Epithelial cell of esophagus (primary cell): ENCODE data around the gene FSD1.
A peak's percentile ranks its signal among the peaks of the same experiment; 100 is the strongest.
"Not testable (repeated sequence)": the region's sequence is repeated elsewhere in the genome, so short reads cannot be mapped to it uniquely, and the experiment has no call there.

Experiments used
- DNase-seq: peaks from one replicate; pipeline ENCODE4 v3.0.0; 2010; ENCODE audit warnings: low read depth
- H3K4me3 ChIP-seq: 2 replicates; pipeline ENCODE4 v1.5.1; 2011; ENCODE audit warnings: mild to moderate bottlenecking, low read length, control low read depth
- CTCF ChIP-seq: IDR thresholded peaks from 2 replicates; pipeline ENCODE4 v1.5.1; 2011; ENCODE audit warnings: low read depth, mild to moderate bottlenecking, low read length, control low read depth, inconsistent platforms; ENCODE audit not compliant: insufficient read depth; ENCODE audit errors: missing control alignments

FSD1 gene

DNA sequence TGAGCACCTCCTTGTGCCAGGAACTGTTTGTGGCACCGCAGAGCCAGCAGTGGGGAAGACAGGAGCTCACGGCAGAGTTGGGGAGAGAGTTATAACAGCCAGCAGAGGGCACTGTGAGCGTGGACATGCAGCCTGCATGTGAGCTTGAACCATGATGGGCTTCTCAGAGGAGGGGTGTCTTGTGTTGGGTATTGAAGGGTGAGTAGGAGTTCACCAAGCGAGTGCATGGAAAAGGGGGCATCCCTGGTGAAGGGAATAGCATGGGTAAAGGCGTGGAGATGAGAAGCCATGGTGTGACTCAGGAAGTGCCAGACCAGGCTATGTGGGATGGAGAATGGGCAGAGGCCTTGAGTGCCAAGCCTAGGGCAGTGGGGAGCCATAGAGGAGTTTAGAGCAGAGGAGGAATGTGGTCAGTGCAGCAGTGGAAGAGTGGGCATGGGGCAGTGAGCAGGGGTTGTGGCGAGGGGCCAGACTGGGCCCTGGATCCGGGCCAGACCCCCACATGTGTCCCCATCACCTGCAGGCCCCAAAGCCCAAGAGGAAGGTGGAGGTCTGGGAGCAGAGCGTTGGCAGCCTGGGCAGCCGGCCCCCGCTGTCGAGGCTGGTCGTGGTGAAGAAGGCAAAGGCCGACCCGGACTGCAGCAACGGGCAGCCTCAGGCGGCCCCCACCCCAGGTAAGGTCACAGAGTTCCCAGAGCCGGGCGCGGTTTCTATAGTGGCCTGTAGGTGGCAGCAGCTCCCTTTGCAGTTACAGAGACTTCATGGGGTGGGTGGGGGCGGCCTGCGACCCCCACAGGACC lies 37.1 kb upstream of the FSD1 start:
- peak; percentile 66 for DNase-seq
- H3K4me3 ChIP-seq: no peak overlapping the region
- peak; percentile 74 for TF ChIP-seq CTCF

GRCh38 chr19:4267901-4268815 lies 36.2 kb upstream of the FSD1 start:
- no peak overlapping the region for H3K4me3 ChIP-seq
- no peak for TF ChIP-seq CTCF
- no peak for DNase-seq

GRCh38 chr19:4268816-4269430 lies 35.5 kb upstream of the FSD1 start:
- TF ChIP-seq CTCF: no peak
- no peak for DNase-seq
- H3K4me3 ChIP-seq: no peak overlapping the region

DNA sequence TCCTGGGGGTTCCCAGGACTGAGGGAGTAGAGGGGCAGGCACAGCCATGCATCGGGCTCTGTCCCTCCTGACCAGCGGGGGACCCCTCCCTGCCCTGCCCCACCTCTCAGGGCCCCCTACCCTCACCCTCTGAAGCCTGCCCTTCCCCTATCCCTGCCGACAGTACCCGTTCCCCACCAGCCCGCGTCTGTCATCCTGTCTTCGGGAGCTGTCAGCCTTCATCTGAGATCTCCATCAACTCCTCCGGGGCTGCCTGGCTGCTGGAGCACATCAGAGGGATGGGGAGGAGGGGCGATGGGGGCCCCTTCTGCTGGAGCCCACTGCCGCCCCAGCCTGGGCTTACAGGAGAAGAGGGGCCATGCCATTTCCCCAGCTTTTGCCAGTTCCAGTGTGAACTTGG lies 31.5 kb upstream of the FSD1 start:
- DNase-seq: no peak
- no peak overlapping the region for H3K4me3 ChIP-seq
- TF ChIP-seq CTCF: no peak

DNA sequence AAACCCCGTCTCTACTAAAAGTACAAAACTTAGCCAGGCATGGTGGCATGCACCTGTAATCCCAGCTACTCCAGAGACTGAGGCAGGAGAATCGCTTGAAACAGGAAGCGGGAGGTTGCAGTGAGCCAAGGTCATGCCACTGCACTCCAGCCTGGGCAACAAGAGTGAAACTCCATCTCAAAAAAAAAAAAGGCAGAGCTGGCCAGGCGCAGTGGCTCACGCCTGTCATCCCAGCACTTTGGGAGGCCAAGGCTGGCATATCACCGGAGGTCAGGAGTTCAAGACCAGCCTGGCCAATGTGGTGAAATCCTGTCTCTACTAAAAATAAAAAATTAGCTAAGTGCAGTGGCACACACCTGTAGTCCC lies 30.1 kb upstream of the FSD1 start:
- H3K4me3 ChIP-seq, DNase-seq: not testable (repeated sequence)

DNA sequence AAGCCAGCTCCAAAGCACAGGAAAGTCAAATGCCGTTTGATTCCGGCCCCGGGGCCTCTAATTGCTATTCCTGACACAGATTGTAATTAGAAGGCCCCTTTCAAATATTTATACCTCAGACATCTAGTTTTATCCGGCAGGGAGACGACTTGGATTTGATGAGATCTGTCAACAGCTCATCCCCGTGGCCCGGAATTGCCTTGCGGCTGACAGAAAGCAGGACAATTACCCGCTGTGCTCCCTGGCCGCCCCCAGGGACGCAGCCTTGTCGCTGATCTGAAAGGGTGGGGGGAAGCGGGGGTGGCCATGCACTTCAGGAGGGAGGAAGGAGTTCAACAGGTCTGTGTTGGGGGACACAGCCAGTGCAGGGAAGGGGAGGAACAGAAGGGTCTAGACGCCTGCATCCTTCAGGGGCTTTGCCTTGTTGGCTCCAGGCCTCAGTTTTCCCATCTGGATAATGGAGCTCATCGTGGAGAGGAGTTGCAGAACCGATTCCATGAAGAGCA lies 27.2 kb upstream of the FSD1 start:
- H3K4me3 ChIP-seq: no peak overlapping the region
- TF ChIP-seq CTCF: no peak
- DNase-seq: no peak

GRCh38 chr19:4278010-4278409 lies 26.4 kb upstream of the FSD1 start:
- no peak for TF ChIP-seq CTCF
- H3K4me3 ChIP-seq: no peak overlapping the region
- DNase-seq: no peak
